Raji (cell line): Measurements from ENCODE around the gene NOPCHAP1.

ENCODE experiments used
- POLR2A ChIP-seq: IDR thresholded peaks from 2 replicates; pipeline ENCODE4 v1.6.1; 2011; ENCODE audit warnings: low read depth, low read length, control low read depth; ENCODE audit not compliant: insufficient read depth

Gene NOPCHAP1

DNA sequence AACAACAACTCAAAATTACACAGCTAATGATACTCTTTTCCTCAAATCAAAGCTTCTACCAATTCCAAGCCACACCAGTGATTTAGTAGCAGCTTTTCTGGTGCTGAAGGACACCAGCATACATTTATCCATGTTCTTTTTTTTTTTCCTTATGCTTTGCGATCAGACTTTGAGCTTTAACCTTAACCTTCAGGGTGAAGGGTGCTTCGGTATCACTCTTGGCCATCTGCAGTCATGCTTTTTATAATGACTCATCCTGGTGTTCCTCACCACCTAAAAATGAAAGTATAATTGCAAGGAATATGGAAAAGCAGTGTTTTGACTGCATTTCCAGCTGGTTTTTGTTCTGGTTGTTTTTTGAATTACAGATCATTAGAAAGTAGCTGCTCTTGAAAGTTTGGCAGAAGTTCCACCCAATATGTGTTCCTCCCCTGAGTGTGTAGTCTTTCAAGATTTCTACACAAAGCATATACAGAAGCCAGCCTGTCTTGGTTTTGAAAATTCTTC, 26.7 kb upstream of the NOPCHAP1 start:
- no peak for TF ChIP-seq POLR2A

DNA sequence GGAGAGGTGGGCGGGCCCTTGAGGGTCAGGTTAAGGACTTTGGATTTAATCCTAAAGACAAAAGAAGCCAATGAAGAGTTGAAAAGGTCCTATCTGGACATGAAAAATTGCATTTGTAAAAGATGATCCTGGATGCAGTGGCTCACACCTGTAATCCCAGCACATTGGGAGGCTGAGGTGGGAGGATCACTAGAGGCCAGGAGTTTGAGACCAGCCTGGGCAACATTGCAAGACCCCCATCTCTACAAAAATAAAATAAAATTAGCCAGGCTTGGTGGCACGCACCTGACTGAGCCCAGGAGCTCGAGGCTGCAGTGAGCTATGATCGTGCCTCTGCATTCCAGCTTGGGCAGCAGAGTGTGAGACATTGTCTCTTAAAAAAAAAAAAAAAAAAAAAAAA, 25.7 kb upstream of the NOPCHAP1 start:
- no peak for TF ChIP-seq POLR2A

DNA sequence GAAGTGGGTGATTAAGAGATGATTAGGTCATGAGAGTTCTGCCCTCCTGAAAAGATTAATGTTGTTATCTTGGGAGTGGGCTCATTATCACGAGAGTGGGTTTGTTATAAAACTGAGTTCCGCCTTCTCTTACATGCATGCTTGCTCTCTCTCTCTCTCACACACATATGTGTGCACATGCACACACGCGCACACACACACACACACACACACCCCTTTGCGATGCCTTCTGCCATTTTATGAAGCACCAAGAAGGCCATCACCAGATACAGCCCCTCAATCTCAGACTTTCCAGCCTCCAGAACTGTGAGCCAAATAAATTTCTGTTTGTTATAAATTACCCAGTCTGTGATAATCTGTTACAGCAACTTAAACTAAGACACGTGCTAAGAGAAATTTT, 22.4 kb upstream of the NOPCHAP1 start:
- TF ChIP-seq POLR2A, result no peak

DNA sequence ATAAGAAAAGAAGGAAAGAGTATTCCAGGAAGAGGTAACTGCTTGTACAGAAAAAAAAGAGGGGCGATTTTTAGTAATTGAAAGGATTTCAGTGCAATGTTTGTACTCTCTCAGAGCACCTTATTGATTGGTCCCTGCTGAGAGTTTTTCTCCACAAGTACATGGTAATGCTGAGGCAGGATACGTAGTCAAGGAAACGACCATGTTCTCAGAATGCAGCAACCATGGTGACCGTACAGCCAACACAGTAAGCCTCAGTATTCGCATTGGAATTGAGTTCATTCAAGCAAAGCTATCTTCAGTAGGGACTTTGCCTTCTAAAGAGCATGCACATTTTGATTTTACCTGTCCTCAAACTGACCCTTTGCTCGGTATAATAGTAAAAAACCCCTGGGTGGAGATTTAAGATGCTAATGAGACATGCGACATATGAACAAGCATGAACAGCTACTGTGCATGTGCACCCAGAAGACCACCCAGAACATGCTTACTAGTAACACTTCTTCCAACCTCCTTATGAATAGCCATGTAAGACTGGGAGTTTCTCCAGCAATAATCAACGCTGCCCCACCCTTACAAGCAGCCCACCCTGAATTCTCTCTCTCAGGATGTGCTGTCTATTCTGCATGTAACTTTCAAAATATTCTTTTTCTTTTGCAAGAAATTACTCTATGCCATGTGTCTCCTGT, 21.8 kb upstream of the NOPCHAP1 start:
- no peak for TF ChIP-seq POLR2A

DNA sequence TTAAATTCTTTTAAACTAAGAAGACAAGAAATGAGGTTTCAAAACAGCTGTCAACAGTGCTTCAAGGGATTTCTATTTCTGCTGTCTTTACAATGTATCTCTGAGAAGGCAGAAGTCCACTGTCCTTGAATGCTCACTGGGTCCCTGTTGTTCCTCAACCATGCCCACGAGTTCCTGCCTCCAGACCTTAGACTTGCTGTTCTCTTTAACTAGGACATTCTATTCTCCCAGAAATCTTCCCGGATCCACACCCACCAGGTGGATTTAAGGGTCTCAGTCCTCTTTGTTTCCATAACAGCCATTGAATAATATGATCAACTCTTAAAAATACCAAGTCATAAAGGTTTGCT, 21.3 kb upstream of the NOPCHAP1 start:
- TF ChIP-seq POLR2A, result no peak

DNA sequence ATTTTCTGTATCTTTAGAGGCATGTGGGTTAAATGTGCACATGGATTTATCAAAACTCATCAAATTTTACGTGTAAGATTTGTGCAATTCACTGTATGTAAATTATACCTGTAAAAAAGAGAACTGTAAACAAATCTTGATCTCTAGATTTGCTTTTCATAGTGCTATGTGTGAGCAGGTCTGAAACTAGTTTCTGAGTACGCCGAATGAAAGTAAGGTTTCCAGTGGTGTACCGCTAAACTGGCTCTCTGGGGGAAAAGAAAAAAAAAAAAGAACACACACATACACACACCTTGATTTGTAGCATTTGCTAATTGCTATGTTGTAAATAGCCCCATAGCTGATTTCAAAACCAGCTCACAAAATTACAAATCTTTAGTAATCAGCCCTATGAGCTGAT, 19.4 kb upstream of the NOPCHAP1 start:
- TF ChIP-seq POLR2A, result no peak

DNA sequence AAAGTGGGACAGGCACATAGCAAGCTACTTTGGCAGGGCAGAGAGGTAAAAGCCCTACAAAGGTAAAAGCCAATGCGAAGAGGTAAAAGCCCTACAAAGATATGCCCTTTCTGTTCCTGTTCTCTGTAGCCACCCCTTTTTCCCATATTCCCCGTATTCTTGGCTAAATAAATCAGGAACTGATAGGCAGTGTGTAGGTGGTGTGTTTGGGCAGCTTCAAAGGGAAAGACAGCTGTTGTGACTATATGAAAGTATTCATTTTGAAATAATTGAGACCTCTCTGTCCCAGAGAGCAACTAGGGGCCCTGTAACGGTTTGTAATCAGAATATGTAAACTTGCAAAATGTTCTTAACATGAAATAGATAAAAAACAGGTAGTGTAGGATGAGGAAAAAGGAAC, 16.8 kb upstream of the NOPCHAP1 start:
- TF ChIP-seq POLR2A, result no peak

DNA sequence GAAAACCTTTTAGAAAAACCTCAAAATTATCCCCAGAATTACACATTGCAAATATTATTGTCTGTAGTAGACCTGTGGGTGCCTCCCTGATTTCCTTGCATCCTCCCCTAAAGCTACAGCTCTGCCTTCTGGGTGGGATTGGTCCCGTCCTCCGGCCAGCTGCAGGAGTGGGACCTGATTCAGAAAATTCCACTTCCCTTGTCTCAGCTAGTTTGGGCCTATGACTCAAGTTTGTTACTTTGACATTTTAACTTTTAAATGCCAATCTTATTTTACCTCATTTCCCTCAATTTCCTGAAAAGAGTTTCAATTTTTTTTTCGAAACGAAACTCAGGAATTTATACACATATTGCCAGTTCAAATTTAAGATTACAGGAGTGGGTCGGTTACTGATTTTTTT, 14.8 kb upstream of the NOPCHAP1 start:
- no peak for TF ChIP-seq POLR2A

DNA sequence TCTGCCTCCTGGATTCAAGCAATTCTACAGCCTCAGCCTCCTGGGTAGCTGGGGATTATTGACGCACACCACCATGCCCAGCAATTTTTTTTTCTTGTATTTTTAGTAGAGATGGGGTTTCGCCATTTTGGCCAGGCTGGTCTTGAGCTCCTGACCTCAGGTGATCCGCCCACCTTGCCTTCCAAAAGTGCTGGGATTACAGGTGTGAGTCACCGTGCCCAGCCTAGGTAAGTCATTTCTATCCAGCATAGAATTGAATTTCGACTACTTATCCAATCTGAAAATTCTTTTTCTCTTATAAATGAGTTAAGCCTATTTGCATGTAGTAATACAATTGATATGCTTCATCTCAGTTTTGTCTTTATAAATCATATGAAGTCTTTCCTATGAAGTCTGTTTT, 12.9 kb upstream of the NOPCHAP1 start:
- TF ChIP-seq POLR2A, result no peak

DNA sequence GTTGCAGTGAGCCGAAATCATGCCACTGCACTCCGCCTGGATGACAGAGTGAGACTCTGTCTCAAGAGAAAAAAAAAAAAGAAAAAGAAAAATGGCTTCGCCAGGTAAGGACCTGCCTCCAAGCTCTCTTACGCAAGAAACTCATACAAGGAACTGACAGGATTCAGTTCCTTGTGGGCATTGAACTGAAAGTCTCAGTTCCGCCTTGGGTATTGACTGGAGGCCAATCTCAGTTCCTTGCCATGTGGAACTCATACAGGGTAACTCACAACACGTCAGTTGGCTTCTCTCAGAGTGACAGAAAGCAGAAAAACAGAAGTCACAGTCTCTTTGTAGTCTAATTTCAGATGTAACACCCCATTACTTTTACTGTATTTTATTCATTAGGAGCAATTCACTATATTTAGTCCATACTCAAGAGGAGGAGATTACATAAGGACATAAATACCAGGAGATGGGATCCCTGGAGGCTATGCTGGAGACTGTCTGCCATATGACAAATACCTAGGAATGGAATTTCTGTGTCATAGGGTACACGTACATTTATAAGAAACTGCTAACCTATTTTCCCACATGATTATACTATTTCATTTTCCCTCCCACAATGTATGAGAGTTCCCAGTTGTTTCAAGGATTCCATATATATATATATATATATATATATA, 11.4 kb upstream of the NOPCHAP1 start:
- TF ChIP-seq POLR2A, result no peak

DNA sequence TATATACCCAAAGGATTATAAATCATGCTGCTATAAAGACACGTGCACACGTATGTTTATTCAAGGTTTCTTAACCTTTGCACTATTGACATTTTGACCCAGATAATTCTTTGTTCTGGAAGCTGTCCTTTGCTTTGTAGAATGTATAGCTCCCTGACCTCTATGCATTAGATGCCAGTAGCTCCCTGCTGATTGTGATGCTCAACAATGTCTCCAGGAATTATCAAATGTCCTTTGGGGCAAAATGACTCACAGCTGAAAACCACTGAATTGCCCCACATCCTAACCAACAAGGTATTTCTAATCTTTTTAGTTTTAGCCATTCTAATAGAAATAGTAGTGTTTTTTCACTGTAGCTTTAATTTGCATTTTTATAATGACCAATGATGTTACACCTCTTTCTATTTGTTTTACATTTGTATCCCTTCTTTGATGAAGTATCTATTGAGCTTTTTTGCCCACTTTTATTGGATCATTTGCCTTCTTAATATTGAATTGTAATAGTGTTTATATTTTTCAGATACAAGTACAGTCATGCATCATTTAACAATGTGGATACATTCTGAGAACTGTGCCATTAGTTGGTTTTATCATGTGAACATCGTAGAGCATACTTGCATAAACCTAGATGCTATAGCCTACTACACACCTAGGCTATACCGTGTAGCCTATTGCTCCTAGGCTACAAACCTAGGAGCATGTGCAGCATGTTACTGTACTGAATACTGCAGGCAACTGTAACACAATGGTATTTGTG, 10.4 kb upstream of the NOPCHAP1 start:
- TF ChIP-seq POLR2A, result no peak

DNA sequence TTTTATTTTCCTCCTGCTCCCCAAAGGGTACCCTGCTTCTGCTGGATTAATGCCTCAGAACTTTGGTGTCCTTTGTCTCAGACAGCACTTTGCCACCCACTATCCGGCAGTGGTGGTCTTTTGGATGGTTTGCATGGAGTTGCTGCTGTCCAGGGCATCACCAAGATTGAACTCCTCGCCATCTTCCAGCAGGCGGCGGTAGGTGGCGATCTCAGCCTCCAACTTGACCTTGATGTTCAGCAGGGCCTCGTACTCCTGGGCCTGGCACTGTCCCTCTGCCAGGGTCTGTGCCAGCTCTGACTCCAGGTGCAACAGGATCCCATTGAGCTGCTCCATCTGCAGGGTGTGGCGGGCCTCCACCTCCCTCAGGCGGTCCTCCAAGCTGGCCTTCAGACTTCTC, 9.4 kb upstream of the NOPCHAP1 start:
- no peak for TF ChIP-seq POLR2A

DNA sequence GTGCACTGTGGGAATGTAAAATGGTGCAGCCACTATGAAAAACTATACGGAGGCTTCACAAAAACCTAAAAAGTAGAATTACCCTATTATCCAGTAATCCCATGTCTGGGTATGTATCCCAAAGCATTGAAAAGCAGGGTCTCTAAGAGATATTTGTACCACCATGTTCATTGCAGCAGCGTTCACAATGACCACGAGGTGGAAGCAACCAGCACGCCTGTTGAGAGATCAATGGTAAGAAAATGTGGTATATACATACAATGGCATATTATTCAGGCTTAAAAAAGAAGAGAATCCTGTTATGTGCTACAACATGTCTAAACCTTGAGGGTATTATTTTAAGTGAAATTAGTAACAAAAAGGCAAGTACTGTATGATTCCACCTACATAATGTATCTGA, 910 bp upstream of the NOPCHAP1 start:
- TF ChIP-seq POLR2A, result no peak

DNA sequence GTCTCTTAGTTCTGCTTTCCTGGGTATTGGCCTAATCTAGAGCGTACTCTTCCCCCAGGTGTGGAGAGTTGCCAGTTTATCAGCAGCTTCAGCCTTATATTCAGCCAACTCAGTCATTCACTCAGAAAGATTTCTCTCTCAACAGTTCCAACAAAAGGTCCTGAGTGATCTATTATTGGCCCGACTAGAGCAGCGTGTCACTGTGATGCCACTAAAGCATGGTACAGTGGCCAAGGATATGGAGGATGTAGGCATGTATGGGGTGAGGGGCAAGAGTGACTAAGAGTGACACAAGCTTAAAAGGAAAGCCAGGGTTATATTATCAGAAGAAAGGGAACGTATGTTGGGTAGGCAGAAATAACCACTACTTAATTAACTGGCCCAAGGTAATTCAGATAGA, 4.8 kb downstream of the NOPCHAP1 start:
- TF ChIP-seq POLR2A, result no peak

DNA sequence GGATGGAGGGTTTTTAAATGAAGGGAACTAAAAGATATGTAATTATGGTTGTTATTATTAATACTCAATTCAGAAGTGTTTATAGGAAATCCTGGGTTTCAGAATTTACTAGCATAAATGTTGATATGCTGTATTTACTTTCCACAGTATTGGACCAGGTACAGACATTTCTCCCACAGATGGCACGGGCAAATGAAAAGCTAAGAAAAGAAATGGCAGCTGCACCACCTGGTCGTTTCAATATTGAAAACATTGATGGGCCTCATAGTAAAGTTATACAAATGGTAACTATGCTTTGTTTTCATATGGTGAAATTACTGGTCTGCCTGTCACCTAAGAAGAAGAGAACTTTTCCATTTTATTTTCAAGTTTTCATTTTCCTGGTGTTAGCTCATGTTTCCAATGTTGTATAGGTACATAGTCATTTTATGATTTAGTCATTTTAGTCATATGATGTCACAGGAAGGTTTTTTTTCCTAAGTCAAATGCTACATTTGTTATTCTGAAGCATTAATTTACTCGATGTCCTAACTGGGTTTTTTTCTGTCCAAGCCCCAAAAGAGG, 5.5 kb downstream of the NOPCHAP1 start:
- TF ChIP-seq POLR2A, result no peak

DNA sequence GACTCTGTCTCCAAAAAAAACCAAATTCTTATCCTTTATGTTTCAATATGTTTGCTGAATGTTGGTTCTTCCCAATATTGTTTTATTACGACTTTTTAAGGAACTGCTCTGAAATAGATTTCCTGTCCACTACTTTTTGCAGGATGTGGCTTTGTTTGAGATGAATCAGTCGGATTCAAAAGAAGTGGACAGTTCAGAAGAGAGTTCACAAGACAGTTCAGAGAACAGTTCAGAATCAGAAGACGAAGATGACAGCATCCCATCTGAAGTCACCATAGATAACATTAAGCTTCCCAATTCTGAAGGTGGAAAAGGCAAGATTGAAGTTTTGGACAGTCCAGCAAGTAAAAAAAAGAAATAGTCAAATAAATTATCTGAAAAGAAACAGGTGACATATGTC, 8.2 kb downstream of the NOPCHAP1 start:
- TF ChIP-seq POLR2A, result no peak
